HL-60 (cell line): ENCODE measurements around the gene GBGT1.

Source experiments
- POLR2AphosphoS5 ChIP-seq: IDR thresholded peaks from 2 replicates; pipeline ENCODE4 v1.6.1; 2012; ENCODE audit warnings: low read depth
- TF ChIP-seq, protein P1 (sequence below): IDR thresholded peaks from one replicate; pipeline ENCODE4 v1.5.1; 2011; ENCODE audit warnings: low read length, control low read depth, inconsistent platforms; ENCODE audit not compliant: insufficient read depth
- TF ChIP-seq, protein P2 (sequence below): IDR thresholded peaks from 2 replicates; pipeline ENCODE4 v1.6.1; 2012; ENCODE audit warnings: low read depth; ENCODE audit not compliant: insufficient replicate concordance

DNA sequence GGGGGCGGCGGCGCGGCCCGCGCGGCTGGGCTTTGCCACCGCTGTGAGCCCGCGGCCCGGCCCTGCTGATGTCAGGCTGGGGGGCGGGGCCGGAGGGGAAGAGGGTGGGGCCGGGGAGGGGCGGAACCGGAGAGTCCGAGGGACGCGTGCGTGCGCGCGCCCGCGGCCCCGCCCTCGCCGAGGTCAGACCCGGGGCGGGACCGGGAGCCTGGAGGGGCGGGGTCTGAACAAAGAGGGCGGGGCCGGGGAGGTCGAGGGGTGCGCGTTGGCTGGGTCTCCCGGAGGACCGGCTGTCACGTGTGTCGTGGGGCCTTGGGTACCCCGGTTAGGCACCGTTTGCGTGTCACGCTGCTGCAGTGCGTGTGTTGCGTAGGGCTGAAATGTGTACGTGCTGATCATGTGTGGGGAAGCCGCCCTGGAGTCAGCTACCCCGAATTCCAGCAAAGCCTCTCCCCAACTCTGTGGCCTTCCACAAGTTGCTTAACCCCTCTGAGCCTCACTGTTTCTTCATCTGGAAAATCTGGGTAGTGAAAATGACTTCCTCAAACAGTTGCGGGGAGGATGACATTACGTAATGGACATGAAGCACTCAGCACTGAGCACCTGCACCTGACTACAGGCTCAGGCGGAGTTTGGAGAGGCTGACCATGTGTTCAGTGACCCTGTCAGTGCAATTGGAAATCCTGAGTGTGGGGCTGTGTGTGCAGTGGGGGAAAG lies 42.4 kb downstream of the GBGT1 start, which contains the start of gene RALGDS:
- TF ChIP-seq, protein P1, sequence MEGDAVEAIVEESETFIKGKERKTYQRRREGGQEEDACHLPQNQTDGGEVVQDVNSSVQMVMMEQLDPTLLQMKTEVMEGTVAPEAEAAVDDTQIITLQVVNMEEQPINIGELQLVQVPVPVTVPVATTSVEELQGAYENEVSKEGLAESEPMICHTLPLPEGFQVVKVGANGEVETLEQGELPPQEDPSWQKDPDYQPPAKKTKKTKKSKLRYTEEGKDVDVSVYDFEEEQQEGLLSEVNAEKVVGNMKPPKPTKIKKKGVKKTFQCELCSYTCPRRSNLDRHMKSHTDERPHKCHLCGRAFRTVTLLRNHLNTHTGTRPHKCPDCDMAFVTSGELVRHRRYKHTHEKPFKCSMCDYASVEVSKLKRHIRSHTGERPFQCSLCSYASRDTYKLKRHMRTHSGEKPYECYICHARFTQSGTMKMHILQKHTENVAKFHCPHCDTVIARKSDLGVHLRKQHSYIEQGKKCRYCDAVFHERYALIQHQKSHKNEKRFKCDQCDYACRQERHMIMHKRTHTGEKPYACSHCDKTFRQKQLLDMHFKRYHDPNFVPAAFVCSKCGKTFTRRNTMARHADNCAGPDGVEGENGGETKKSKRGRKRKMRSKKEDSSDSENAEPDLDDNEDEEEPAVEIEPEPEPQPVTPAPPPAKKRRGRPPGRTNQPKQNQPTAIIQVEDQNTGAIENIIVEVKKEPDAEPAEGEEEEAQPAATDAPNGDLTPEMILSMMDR: no peak
- TF ChIP-seq POLR2AphosphoS5: peak; percentile 95
- TF ChIP-seq, protein P2, sequence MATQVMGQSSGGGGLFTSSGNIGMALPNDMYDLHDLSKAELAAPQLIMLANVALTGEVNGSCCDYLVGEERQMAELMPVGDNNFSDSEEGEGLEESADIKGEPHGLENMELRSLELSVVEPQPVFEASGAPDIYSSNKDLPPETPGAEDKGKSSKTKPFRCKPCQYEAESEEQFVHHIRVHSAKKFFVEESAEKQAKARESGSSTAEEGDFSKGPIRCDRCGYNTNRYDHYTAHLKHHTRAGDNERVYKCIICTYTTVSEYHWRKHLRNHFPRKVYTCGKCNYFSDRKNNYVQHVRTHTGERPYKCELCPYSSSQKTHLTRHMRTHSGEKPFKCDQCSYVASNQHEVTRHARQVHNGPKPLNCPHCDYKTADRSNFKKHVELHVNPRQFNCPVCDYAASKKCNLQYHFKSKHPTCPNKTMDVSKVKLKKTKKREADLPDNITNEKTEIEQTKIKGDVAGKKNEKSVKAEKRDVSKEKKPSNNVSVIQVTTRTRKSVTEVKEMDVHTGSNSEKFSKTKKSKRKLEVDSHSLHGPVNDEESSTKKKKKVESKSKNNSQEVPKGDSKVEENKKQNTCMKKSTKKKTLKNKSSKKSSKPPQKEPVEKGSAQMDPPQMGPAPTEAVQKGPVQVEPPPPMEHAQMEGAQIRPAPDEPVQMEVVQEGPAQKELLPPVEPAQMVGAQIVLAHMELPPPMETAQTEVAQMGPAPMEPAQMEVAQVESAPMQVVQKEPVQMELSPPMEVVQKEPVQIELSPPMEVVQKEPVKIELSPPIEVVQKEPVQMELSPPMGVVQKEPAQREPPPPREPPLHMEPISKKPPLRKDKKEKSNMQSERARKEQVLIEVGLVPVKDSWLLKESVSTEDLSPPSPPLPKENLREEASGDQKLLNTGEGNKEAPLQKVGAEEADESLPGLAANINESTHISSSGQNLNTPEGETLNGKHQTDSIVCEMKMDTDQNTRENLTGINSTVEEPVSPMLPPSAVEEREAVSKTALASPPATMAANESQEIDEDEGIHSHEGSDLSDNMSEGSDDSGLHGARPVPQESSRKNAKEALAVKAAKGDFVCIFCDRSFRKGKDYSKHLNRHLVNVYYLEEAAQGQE: no peak
